ENCODE results near the gene SESTD1. TPM values are rescaled to one million over a fixed set of nuclear protein-coding genes. Genes with fewer than 3 reads are reported as not detected.
A peak's percentile ranks its signal among the peaks of the same experiment; 100 is the strongest.

The SESTD1 gene
- total RNA-seq, 4 donors from 2014 or later, result 9.7 to 28.1 (median 21.3) TPM

- Histone ChIP-seq H3K9me3 (no peaks in the 10 kb centered on the region), H3K27me3 (no peaks in the 10 kb centered on the region), H3K36me3 (peaks cover 0 to 20% of the 10 kb centered on the region in 2 donors), H3K27ac (no peak overlapping the region), H3K4me1 (no peaks in the 10 kb centered on the region), H3K4me3 (replicated peaks in 1 of 3) (no peak overlapping the region)
- TF ChIP-seq POLR2A (IDR thresholded peaks at IDR 0.05), result no peak
- TF ChIP-seq, protein P1, sequence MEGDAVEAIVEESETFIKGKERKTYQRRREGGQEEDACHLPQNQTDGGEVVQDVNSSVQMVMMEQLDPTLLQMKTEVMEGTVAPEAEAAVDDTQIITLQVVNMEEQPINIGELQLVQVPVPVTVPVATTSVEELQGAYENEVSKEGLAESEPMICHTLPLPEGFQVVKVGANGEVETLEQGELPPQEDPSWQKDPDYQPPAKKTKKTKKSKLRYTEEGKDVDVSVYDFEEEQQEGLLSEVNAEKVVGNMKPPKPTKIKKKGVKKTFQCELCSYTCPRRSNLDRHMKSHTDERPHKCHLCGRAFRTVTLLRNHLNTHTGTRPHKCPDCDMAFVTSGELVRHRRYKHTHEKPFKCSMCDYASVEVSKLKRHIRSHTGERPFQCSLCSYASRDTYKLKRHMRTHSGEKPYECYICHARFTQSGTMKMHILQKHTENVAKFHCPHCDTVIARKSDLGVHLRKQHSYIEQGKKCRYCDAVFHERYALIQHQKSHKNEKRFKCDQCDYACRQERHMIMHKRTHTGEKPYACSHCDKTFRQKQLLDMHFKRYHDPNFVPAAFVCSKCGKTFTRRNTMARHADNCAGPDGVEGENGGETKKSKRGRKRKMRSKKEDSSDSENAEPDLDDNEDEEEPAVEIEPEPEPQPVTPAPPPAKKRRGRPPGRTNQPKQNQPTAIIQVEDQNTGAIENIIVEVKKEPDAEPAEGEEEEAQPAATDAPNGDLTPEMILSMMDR (IDR thresholded peaks at IDR 0.05), result no peak
- intact Hi-C loops (cut with DNase I), result no loop called here
- DNase-seq, result no peak
Observed at GRCh38 chr2:179107737-179108136, 156.9 kb downstream of the SESTD1 start.

DNA sequence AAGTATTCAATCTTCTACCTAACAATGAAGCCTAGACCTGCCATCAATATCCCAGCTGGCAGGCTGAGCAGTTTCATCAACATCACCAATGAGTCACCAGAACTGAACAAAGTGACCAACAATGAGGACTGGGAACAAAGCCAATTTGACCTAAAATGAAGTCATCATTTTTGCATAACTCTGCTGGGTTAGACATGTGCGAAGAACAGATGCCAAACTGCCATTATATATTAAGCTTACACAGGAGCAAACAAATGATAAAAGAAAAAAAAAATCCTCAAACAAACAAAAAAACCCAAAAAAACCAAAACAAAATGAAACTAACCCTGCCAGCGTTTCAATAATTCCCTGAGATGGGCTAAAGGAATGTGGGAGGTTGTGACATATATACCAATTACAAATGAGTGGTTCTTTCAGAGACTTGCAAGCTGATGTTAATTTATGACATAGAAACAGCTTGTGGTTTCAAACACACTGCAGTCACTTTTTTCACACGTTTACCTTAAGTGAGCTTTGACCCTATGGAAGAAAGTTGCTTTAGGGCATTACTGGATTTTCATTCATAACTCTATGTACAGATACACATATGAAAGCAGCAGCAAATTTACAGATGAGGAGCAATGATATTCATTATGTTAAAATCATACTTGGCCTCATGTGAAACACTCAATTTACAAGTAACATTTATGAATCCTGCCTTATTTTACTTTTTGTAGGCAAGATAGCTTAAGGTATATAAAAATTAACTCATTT, 157.8 kb downstream of the SESTD1 start:
- Histone ChIP-seq H3K4me3 (replicated peaks in 1 of 3) (no peak overlapping the region), H3K27ac (peak overlapping the region in 1 of 3 donors; percentile 4), H3K36me3 (peaks cover 0 to 12% of the 10 kb centered on the region in 2 donors), H3K4me1 (no peaks in the 10 kb centered on the region), H3K27me3 (no peaks in the 10 kb centered on the region), H3K9me3 (no peaks in the 10 kb centered on the region)
- intact Hi-C loops (cut with DNase I), result no loop called here
- no peak for TF ChIP-seq POLR2A (IDR thresholded peaks at IDR 0.05)
- TF ChIP-seq, protein P1 (IDR thresholded peaks at IDR 0.05), result no peak
- WGBS, 2 donors, result 67 to 77% methylated on average over 3 of the region's 3 CpGs
- peak in 1 of 2 donors; percentile 7 for DNase-seq

DNA sequence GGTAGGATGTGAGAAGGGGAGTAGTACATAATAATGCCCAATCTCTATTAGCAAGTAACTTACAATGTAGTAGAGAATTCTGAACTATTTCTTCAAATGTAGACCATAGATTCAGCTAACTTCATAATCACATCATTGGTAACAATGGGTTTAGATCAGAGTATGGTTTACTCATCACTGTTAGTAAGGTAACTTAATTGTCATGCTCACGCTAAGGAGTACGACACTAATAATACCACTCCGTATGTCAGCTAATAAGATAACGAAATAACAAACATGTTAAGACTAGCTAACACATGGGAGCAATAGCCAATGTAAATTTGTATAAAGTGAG, 158.3 kb downstream of the SESTD1 start:
- no peaks in the 10 kb centered on the region for H3K9me3 ChIP-seq
- H3K27me3 ChIP-seq, result no peaks in the 10 kb centered on the region
- H3K27ac ChIP-seq, result no peak overlapping the region
- H3K4me1 ChIP-seq, result no peaks in the 10 kb centered on the region
- intact Hi-C loops (cut with DNase I), result no loop called here
- DNase-seq, result no peak
- no peak overlapping the region for H3K4me3 ChIP-seq (replicated peaks in 1 of 3)
- H3K36me3 ChIP-seq, result peaks cover 0 to 10% of the 10 kb centered on the region in 2 donors
- WGBS, 2 donors, result 72 to 92% methylated on average over 4 of the region's 4 CpGs
- TF ChIP-seq, protein P1 (IDR thresholded peaks at IDR 0.05), result no peak
- TF ChIP-seq POLR2A (IDR thresholded peaks at IDR 0.05), result no peak

DNA sequence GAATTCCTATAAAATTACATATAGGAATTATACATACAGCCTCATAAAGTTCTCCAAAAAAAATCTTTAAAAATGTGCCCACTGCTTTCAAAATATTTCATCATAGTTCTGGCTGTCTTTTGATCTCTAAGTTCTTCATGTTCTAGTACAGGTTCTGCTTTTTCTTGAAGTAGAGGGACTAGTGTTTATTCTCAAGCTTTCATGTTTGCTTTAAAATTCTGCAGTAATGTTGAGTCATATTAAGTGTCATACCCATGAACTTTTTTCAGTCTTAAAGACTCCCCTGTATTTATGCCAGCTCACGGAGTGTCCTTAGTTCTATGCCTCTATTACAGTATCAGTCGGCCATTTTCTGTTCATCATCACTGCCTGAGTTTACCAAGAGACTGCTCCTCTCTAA, 159.9 kb downstream of the SESTD1 start:
- no peaks in the 10 kb centered on the region for H3K9me3 ChIP-seq
- H3K27me3 ChIP-seq, result no peaks in the 10 kb centered on the region
- H3K36me3 ChIP-seq, result peaks cover 0 to 10% of the 10 kb centered on the region in 2 donors
- intact Hi-C loops (cut with DNase I), result no loop called here
- TF ChIP-seq, protein P1 (IDR thresholded peaks at IDR 0.05), result no peak
- no peak for TF ChIP-seq POLR2A (IDR thresholded peaks at IDR 0.05)
- WGBS, 2 donors, result 85 to 94% methylated on average over 2 of the region's 2 CpGs
- no peak overlapping the region for H3K27ac ChIP-seq
- no peak overlapping the region for H3K4me3 ChIP-seq (replicated peaks in 1 of 3)
- H3K4me1 ChIP-seq, result no peaks in the 10 kb centered on the region
- DNase-seq, result no peak

- Histone ChIP-seq H3K36me3 (no peaks in the 10 kb centered on the region), H3K27ac (no peak overlapping the region), H3K4me1 (no peaks in the 10 kb centered on the region), H3K9me3 (no peaks in the 10 kb centered on the region), H3K27me3 (no peaks in the 10 kb centered on the region), H3K4me3 (replicated peaks in 1 of 3) (no peak overlapping the region)
- no peak for TF ChIP-seq POLR2A (IDR thresholded peaks at IDR 0.05)
- TF ChIP-seq, protein P1 (IDR thresholded peaks at IDR 0.05), result no peak
- no peak for DNase-seq
- 87 to 91% methylated on average over 4 of the region's 4 CpGs for WGBS, 2 donors
- intact Hi-C loops (cut with DNase I), result no loop called here
Observed at GRCh38 chr2:179098080-179098689, 166.4 kb downstream of the SESTD1 start.
